Parathyroid adenoma (tissue), 2 donors: ENCODE data around the gene CREB1.

Experiments
- H2AFZ ChIP-seq: fragments of 300-600 bp; sonication (generic); one replicate; pipeline ENCODE4 v1.7.0; 2017; ENCODE audit warnings: antibody characterized with exemption, mild to moderate bottlenecking
- H3K27ac ChIP-seq: fragments of 300-600 bp; sonication (generic); one replicate; pipeline ENCODE4 v1.7.0; 2017
- H3K27me3 ChIP-seq: fragments of 300-600 bp; sonication (generic); one replicate; pipeline ENCODE4 v1.7.0; 2017; ENCODE audit warnings: low read length; ENCODE audit not compliant: control insufficient read depth, insufficient read depth
- H3K36me3 ChIP-seq: fragments of 300-600 bp; sonication (generic); one replicate; pipeline ENCODE4 v1.7.0; 2017; ENCODE audit warnings: low read length; ENCODE audit not compliant: control insufficient read depth, insufficient read depth
- H3K4me1 ChIP-seq: fragments of 300-600 bp; sonication (generic); one replicate; pipeline ENCODE4 v1.7.0; 2017; ENCODE audit warnings: control low read depth
- H3K4me2 ChIP-seq: fragments of 300-600 bp; sonication (generic); one replicate; pipeline ENCODE4 v1.7.0; 2017; ENCODE audit warnings: low read length
- H3K4me3 ChIP-seq: fragments of 300-600 bp; sonication (generic); one replicate; pipeline ENCODE4 v1.7.0; 2017; ENCODE audit warnings: low read depth, low read length
- H3K79me2 ChIP-seq: fragments of 300-600 bp; sonication (generic); one replicate; pipeline ENCODE4 v1.7.0; 2017; ENCODE audit warnings: control low read depth
- H3K9ac ChIP-seq: fragments of 300-600 bp; sonication (generic); one replicate; pipeline ENCODE4 v1.7.0; 2017; ENCODE audit warnings: mild to moderate bottlenecking
- H3K9me3 ChIP-seq: fragments of 300-600 bp; sonication (generic); one replicate; pipeline ENCODE4 v1.7.0; 2017; ENCODE audit warnings: low read length; ENCODE audit not compliant: control insufficient read depth
- CTCF ChIP-seq: fragments of 300-600 bp; sonication (generic); IDR thresholded peaks from one replicate; pipeline ENCODE4 v1.7.0; 2017; ENCODE audit warnings: antibody characterized with exemption, mild to moderate bottlenecking
- donor health status: primary hyperparathyroidism.

CREB1 gene

GRCh38 chr2:207549145-207549544, 19.4 kb downstream of the CREB1 start:
- H3K9ac ChIP-seq, result no peak overlapping the region
- peaks cover 4% of the 10 kb centered on the region for H3K4me1 ChIP-seq
- H3K27ac ChIP-seq, result no peak overlapping the region

GRCh38 chr2:207558079-207558491, 28.3 kb downstream of the CREB1 start:
- Histone ChIP-seq H3K36me3 (no peaks in the 10 kb centered on the region), H3K9me3 (no peaks in the 10 kb centered on the region), H3K27me3 (no peaks in the 10 kb centered on the region), H3K79me2 (no peaks in the 10 kb centered on the region), H3K4me1 (peaks cover 2% of the 10 kb centered on the region), H3K9ac (no peak overlapping the region), H2AFZ (no peak overlapping the region), H3K4me3 (no peak overlapping the region), H3K4me2 (no peak overlapping the region), H3K27ac (no peak overlapping the region)
- TF ChIP-seq CTCF, result no peak

More at GRCh38 chr2:207549145-207549544, 19.4 kb downstream of the CREB1 start:
- no peaks in the 10 kb centered on the region for H3K36me3 ChIP-seq
- peaks cover 52% of the 10 kb centered on the region for H3K79me2 ChIP-seq
- H2AFZ ChIP-seq, result no peak overlapping the region
- TF ChIP-seq CTCF, result no peak
- no peak overlapping the region for H3K4me2 ChIP-seq
- H3K4me3 ChIP-seq, result no peak overlapping the region
- no peaks in the 10 kb centered on the region for H3K9me3 ChIP-seq
- no peaks in the 10 kb centered on the region for H3K27me3 ChIP-seq

DNA sequence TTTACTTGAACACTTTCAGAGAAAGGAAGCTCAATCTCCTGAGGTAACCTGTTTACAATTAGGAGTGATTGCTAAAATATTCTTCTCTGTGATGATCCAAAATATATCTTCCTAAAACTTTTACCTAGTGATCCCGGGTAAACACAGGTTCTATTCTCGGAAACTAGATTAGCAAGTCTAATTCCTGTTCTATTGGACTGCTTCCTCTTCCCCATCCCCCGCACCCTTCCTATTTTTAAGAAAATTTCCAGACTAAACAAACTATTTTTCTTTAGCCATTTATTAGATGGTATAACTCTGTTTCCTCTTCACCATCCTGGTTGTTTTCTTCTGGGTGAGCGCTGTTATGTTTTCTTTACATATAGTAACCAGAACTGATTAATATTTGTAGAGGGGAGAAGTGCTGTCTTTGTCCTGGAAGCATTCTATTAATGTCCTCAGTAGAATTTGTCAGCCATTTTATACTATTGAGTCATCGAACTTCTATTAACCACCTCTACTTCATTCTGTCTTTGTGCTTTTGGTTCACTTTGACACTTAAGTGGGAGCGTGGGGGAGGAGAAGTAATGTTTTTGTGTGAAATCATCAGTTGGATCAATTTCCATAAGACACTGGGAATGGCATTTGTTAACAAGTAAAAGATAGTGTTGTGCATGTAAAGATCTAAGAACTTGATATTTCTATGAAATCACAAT, 31.8 kb downstream of the CREB1 start:
- no peak for TF ChIP-seq CTCF
- no peak overlapping the region for H2AFZ ChIP-seq
- no peaks in the 10 kb centered on the region for H3K9me3 ChIP-seq
- no peak overlapping the region for H3K4me2 ChIP-seq
- H3K27ac ChIP-seq, result no peak overlapping the region
- H3K36me3 ChIP-seq, result no peaks in the 10 kb centered on the region
- no peaks in the 10 kb centered on the region for H3K27me3 ChIP-seq
- no peak overlapping the region for H3K4me3 ChIP-seq
- peaks cover 2% of the 10 kb centered on the region for H3K4me1 ChIP-seq
- H3K9ac ChIP-seq, result no peak overlapping the region
- no peaks in the 10 kb centered on the region for H3K79me2 ChIP-seq

DNA sequence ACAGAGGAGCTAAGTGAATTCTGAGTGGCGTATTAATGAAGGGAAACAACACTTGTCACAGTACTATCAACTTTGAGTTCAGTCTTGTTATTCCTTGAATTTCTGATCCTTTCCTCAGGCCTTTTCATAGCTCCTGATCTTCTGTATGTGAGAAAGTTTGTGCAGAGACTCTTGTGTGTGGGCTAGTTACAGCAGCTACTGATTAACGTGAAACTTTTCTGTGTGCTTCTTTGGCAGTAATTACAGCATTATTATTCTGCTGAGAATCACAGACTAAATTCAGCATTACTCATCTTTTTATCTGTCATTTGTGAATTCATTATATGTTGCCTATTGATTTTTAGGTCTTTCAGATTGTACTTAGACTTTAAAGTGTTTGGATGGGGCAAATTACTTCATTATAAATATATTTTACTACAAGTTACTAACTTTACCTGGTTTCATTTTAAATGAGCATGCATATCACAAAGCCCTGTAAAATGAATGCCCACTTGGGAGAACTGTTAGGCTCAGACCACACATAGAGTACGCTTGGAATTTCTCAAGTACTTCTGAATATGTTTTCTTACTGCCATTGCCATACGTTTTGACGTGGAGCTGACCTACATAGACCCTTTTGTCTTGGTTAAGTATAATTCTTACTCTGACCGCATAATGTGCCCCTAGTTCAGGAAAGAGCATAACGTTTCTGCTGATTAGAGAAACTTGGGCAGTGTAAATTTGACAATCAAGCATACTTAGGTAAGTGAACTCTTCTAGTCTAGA, 36.2 kb downstream of the CREB1 start:
- Histone ChIP-seq H3K36me3 (no peaks in the 10 kb centered on the region), H3K9ac (no peak overlapping the region), H3K79me2 (no peaks in the 10 kb centered on the region), H2AFZ (no peak overlapping the region), H3K4me3 (no peak overlapping the region), H3K27me3 (no peaks in the 10 kb centered on the region), H3K9me3 (no peaks in the 10 kb centered on the region), H3K4me2 (no peak overlapping the region), H3K4me1 (no peaks in the 10 kb centered on the region), H3K27ac (no peak overlapping the region)
- no peak for TF ChIP-seq CTCF
